ENCODE data around the gene FRZB. TPM values are rescaled to one million over a fixed set of nuclear protein-coding genes. Genes with fewer than 3 reads are reported as not detected.

FRZB gene
- total RNA-seq, 3 donors from 2014 or later, result 1.8 to 12.0 (median 2.9) TPM

- Histone ChIP-seq H3K9me3 (no peaks in the 10 kb centered on the region), H3K27ac (no peak overlapping the region), H3K4me1 (no peaks in the 10 kb centered on the region), H3K4me3 (no peak overlapping the region), H3K27me3 (no peaks in the 10 kb centered on the region), H3K36me3 (no peaks in the 10 kb centered on the region)
- no peak for DNase-seq (ENCODE audit: low spot score in 2 of 2)
- TF ChIP-seq CTCF (IDR thresholded peaks at IDR 0.05) (no peak), POLR2AphosphoS5 (IDR thresholded peaks at IDR 0.05) (no peak), POLR2A (IDR thresholded peaks at IDR 0.05) (no peak)
- intact Hi-C loops (cut with DNase I; ENCODE audit: low total_unique reads), result no loop called here
These were observed 30.0 kb downstream of the FRZB start for GRCh38 chr2:182836451-182836850.

- Histone ChIP-seq H3K9me3 (no peaks in the 10 kb centered on the region), H3K27ac (no peak overlapping the region), H3K4me3 (no peak overlapping the region), H3K4me1 (no peaks in the 10 kb centered on the region), H3K36me3 (no peaks in the 10 kb centered on the region), H3K27me3 (no peaks in the 10 kb centered on the region)
- TF ChIP-seq CTCF (IDR thresholded peaks at IDR 0.05) (no peak), POLR2AphosphoS5 (IDR thresholded peaks at IDR 0.05) (no peak), POLR2A (IDR thresholded peaks at IDR 0.05) (no peak)
- intact Hi-C loops (cut with DNase I; ENCODE audit: low total_unique reads), result no loop called here
- DNase-seq (ENCODE audit: low spot score in 2 of 2), result no peak
These were observed 32.1 kb downstream of the FRZB start for GRCh38 chr2:182834293-182834692.

GRCh38 chr2:182833084-182833854 is 33.2 kb downstream of the FRZB start:
- Histone ChIP-seq H3K27me3 (no peaks in the 10 kb centered on the region), H3K36me3 (no peaks in the 10 kb centered on the region), H3K9me3 (no peaks in the 10 kb centered on the region), H3K4me3 (no peak overlapping the region), H3K4me1 (no peaks in the 10 kb centered on the region), H3K27ac (no peak overlapping the region)
- DNase-seq (ENCODE audit: low spot score in 2 of 2), result no peak
- intact Hi-C loops (cut with DNase I; ENCODE audit: low total_unique reads), result no loop called here
- TF ChIP-seq CTCF (IDR thresholded peaks at IDR 0.05) (no peak), POLR2AphosphoS5 (IDR thresholded peaks at IDR 0.05) (no peak), POLR2A (IDR thresholded peaks at IDR 0.05) (no peak)

- intact Hi-C loops (cut with DNase I; ENCODE audit: low total_unique reads), result no loop called here
- no peaks in the 10 kb centered on the region for H3K27me3 ChIP-seq
- H3K36me3 ChIP-seq, result no peaks in the 10 kb centered on the region
- no peaks in the 10 kb centered on the region for H3K9me3 ChIP-seq
- TF ChIP-seq CTCF (IDR thresholded peaks at IDR 0.05) (no peak), POLR2A (IDR thresholded peaks at IDR 0.05) (no peak)
- no peak overlapping the region for H3K4me3 ChIP-seq
- no peak overlapping the region for H3K27ac ChIP-seq
- H3K4me1 ChIP-seq, result no peaks in the 10 kb centered on the region
- no peak for DNase-seq (ENCODE audit: low spot score in 2 of 2)
These were observed 34.5 kb downstream of the FRZB start for GRCh38 chr2:182831921-182832320.

- Histone ChIP-seq H3K27ac (no peak overlapping the region), H3K27me3 (no peaks in the 10 kb centered on the region), H3K9me3 (no peaks in the 10 kb centered on the region), H3K36me3 (no peaks in the 10 kb centered on the region), H3K4me1 (no peaks in the 10 kb centered on the region), H3K4me3 (no peak overlapping the region)
- TF ChIP-seq CTCF (IDR thresholded peaks at IDR 0.05) (no peak), POLR2AphosphoS5 (IDR thresholded peaks at IDR 0.05) (no peak), POLR2A (IDR thresholded peaks at IDR 0.05) (no peak)
- DNase-seq (ENCODE audit: low spot score in 2 of 2), result no peak
- intact Hi-C loops (cut with DNase I; ENCODE audit: low total_unique reads), result no loop called here
These were observed 35.3 kb downstream of the FRZB start for GRCh38 chr2:182831101-182831500.
